GM21786 (cell line): ENCODE results near the gene ANP32B.
"Not testable (repeated sequence)": the region's sequence is repeated elsewhere in the genome, so short reads cannot be mapped to it uniquely, and the experiment has no call there.

ENCODE experiments used
- ATAC-seq: cut with Tn5 transposase; IDR thresholded peaks from one replicate; pipeline ENCODE4 v1.9.1; 2021; ENCODE audit not compliant: unreplicated experiment

ANP32B gene

GRCh38 chr9:97982683-97983588, at the start of gene ANP32B:
Gene ANP32B, plus strand, starts transcription at chr9:97983341. Its CDS starts 215 bp downstream, at chr9:97983556.
- peak; percentile 68 for ATAC-seq

DNA sequence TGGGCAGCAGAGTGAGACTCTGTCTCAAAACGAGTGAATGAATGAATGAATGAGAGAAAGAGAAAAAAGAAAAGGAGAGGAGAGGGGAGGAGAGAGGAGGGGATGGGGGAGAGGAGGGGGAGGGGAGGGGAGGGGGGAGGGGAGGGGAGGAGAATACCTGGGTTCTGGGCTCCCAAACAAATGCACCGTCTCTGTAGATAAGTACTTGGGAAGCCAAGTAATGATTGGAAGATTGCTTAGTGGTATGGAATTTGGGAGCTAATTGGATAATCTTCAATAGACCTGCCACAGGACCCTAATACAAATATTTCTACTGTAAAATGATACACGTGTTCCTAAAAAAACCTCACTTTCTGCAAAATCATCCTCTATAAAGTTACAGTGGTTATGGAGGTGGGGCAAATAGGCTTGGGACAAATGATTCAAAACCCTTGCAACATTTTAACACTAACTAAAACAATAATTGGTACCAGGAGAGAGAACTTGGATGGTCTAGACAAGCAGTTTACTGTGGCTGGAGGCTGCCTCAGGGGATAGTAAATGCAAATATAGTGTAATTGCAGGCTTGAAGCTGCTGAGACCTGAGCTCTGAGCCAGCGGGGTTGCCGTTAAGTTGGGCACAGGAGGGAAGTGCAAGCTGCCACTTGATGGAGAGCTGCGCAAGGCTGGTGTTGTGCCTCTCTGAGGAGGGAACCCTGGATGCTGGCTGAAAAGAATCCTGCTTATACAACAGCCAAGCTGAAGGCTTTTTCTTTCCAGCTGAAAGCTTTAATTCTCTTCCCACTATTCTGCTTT, 48.6 kb upstream of the ANP32B start:
- ATAC-seq: no peak

GRCh38 chr9:97935276-97935675, 47.9 kb upstream of the ANP32B start:
- no peak for ATAC-seq

DNA sequence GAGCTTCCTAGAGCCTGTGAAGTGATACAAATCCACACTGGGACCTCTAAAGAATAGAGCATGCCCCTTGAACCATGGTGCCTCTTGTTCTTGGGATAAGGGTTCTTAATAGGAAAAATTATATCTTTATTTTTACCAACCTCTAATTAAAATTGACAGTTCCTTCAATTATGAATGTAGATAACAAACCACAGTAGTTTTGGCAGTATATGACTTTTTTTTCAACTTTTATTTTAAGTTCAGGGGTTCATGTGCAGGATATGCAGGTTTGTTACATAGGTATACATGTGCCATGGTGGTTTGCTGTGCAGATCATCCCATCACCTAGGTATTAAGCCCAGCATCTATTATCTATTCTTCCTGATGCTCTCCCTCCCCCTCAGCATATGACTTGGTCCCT, 46.1 kb upstream of the ANP32B start:
- no peak for ATAC-seq

DNA sequence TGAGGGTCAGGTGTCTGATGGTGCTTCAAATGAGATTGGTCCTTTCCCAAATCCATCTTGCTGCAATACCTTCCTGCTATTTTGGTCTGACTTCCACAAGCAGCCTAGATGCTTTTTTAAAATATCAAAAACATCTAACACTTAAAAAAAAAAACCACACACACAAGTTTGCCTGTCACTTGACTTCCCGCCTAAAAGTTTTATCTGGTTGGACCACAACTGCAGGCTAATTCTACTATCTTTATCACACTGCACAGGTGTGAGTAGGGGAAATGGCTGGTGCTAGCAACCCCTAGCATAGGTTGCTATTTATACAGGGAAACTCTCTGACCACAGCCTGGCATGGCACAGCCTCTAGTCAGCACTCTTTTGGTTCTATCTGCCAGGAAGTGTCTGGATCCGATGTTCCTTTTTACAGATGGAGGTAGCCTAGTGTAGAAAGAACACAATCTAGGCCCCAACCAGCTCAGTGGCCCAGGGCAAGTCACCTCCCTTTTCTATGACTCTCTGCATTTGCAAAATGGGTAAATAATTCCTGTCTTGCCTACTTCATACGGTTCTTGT, 45.0 kb upstream of the ANP32B start, which contains the start of gene HEMGN:
HEMGN (minus strand) TSS at position 92 of the 564 bp plus-strand sequence; CDS start at position 56, 36 bp downstream.
- ATAC-seq: peak; percentile 62

- no peak for ATAC-seq
Observed at GRCh38 chr9:97940233-97940632, 42.9 kb upstream of the ANP32B start.

DNA sequence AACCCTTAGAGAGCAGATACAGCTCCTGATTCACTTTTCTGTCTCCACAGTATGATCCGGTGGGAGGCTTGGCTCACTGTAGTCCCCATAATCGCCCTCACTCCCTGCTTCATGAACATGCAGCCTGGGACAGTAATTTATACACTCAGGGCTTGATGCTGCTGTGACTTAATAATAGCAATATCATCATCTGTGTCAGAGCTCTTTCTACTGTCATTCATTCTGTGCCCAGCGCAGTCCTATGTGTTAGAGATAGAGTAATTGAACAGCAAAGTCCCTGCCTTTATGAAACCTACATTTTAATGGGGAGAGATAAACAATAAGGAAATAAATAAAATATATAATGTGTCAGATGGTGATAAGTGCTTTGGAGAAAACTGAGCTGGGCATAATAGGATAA, 42.4 kb upstream of the ANP32B start:
- ATAC-seq: no peak

DNA sequence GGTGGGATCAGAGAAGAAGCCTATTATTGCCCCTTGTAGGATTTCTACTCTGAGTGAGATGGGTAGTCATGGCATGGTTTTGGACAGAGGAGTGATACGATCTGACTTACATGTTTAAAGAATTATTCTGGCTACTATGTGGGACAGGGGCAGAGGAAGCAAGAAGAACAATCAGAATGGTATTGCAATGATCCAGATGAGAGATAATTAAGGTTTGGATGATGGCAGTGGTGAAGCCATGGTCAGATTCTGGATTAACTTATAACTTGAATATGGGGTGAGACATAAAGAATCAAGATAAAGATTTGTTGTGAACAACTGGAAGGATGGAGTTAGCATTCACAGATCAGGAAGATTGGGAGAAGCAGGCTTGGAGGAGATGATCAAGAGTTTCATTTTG, 41.8 kb upstream of the ANP32B start:
- no peak for ATAC-seq

DNA sequence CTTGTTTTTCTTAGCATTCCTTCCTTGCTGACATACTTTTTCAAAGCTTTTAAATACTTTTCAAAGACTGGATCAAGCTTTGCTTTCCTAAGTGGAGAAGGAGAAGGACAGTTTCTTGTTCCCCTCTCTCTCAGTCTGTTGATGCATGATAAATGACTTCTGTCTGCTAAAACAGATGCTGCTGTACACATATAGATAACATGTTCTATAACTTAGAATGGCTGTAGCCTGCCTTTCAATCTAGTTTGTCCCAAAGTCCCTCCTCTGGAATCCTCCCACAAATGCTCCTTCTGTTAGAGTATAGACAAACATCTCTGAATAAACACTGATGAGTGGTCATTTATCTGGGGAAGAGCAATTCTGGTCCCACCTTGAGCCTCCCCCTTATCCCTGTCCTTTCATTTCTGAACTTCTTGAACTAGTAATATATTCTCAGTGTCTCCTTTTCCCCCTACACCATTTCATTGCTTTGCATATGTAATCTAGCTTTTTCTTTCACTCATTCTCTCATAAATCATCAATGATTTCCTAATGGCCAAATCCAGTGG, 39.8 kb upstream of the ANP32B start:
- no peak for ATAC-seq

GRCh38 chr9:97944612-97945011, 38.5 kb upstream of the ANP32B start:
- no peak for ATAC-seq

GRCh38 chr9:97945470-97945869, 37.7 kb upstream of the ANP32B start:
- ATAC-seq: not testable (repeated sequence)

GRCh38 chr9:97947094-97947493, 36.0 kb upstream of the ANP32B start:
- not testable (repeated sequence) for ATAC-seq

GRCh38 chr9:97950873-97951272, 32.3 kb upstream of the ANP32B start:
- ATAC-seq: not testable (repeated sequence)

GRCh38 chr9:97954550-97954989, 28.6 kb upstream of the ANP32B start:
- peak; percentile 86 for ATAC-seq

- ATAC-seq: no peak
Observed at GRCh38 chr9:97956331-97956730, 26.8 kb upstream of the ANP32B start.

GRCh38 chr9:97958812-97959511, 24.2 kb upstream of the ANP32B start:
- no peak for ATAC-seq

GRCh38 chr9:97959585-97959984, 23.6 kb upstream of the ANP32B start:
- ATAC-seq: no peak

GRCh38 chr9:97960678-97961328, 22.3 kb upstream of the ANP32B start:
- ATAC-seq: not testable (repeated sequence)

DNA sequence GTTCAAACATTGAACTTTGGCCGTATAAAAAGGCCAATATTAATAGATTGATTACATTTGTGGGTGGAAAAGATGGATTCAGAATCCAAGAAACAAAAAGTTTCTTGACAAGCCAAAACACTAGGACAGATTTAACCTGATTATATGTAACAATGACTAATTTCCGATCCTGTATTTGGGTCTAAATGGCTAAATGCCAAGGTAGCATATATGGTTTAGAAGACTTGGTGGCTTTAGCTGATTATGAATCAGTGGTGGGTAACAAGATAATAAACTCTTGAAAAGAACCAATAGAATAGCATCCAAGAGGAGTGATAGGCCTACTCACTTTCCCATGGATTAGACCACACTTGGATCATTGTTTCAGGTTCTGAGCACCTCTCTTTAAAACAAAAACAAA, 21.8 kb upstream of the ANP32B start:
- no peak for ATAC-seq

DNA sequence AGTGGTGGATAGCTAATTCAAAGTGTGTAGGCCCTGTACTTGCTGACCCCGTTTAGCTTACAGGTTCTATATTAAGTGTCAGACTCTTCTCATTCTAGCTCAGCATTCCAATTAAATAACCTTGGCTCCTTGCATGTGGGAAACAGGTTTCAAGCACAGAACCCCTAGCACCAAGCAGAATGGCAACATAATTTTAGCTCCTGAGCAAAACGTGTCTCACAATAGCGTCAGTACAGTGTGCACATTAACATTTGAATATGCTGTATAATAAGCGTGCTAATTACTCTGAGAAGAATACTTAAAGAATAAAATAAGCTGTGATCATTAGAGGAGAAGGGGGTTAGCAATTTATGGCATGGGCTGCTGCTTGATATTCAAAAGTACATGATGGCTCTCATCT, 21.0 kb upstream of the ANP32B start:
- no peak for ATAC-seq
